Ishikawa (cell line): ENCODE data around the gene ZNF197.

ENCODE experiments used
- CEBPB ChIP-seq: IDR thresholded peaks from 2 replicates; pipeline ENCODE4 v1.6.1; 2012
- EP300 ChIP-seq: IDR thresholded peaks from 2 replicates; pipeline ENCODE4 v1.6.1; 2012; ENCODE audit warnings: borderline replicate concordance
- RAD21 ChIP-seq: IDR thresholded peaks from 2 replicates; pipeline ENCODE4 v1.6.1; 2012; ENCODE audit warnings: low read depth
- TAF1 ChIP-seq: IDR thresholded peaks from 2 replicates; pipeline ENCODE4 v1.6.1; 2012; ENCODE audit warnings: low read depth, mild to moderate bottlenecking
- YY1 ChIP-seq: IDR thresholded peaks from 2 replicates; pipeline ENCODE4 v1.6.1; 2012; ENCODE audit warnings: low read depth
- ZBTB7A ChIP-seq: IDR thresholded peaks from 2 replicates; pipeline ENCODE4 v1.6.1; 2012; ENCODE audit warnings: low read depth
- TF ChIP-seq, protein P1 (sequence below): IDR thresholded peaks from 2 replicates; pipeline ENCODE4 v1.6.1; 2012
- TF ChIP-seq, protein P2 (sequence below): IDR thresholded peaks from 2 replicates; pipeline ENCODE4 v1.6.1; 2012
- TF ChIP-seq, protein P3 (sequence below): IDR thresholded peaks from 2 replicates; pipeline ENCODE4 v1.6.1; 2012; ENCODE audit warnings: low read depth, mild to moderate bottlenecking

DNA sequence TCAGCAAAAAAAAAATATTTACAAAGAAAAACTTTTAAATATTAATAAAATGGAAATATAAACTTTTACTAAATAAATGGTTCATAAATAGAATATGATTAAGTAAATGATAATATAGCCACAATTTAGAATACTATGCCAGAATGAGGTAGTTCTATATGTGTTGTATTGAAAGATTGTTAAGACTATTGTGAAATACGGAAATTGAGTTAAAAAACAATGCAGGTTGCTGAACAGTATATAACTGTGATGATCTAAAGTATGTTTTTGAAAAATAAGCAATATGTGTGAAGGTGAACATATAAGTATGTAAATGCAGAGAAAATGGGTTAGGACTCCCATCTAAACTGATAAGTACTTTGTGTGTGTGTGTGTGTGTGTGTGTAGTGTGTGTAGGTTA, 24.9 kb downstream of the ZNF197 start:
- TF ChIP-seq YY1 (no peak), RAD21 (no peak), EP300 (no peak), ZBTB7A (no peak), CEBPB (no peak), TAF1 (no peak)
- TF ChIP-seq, protein P1, sequence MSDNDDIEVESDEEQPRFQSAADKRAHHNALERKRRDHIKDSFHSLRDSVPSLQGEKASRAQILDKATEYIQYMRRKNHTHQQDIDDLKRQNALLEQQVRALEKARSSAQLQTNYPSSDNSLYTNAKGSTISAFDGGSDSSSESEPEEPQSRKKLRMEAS: no peak
- TF ChIP-seq, protein P2, sequence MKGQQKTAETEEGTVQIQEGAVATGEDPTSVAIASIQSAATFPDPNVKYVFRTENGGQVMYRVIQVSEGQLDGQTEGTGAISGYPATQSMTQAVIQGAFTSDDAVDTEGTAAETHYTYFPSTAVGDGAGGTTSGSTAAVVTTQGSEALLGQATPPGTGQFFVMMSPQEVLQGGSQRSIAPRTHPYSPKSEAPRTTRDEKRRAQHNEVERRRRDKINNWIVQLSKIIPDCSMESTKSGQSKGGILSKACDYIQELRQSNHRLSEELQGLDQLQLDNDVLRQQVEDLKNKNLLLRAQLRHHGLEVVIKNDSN: no peak
- TF ChIP-seq, protein P3, sequence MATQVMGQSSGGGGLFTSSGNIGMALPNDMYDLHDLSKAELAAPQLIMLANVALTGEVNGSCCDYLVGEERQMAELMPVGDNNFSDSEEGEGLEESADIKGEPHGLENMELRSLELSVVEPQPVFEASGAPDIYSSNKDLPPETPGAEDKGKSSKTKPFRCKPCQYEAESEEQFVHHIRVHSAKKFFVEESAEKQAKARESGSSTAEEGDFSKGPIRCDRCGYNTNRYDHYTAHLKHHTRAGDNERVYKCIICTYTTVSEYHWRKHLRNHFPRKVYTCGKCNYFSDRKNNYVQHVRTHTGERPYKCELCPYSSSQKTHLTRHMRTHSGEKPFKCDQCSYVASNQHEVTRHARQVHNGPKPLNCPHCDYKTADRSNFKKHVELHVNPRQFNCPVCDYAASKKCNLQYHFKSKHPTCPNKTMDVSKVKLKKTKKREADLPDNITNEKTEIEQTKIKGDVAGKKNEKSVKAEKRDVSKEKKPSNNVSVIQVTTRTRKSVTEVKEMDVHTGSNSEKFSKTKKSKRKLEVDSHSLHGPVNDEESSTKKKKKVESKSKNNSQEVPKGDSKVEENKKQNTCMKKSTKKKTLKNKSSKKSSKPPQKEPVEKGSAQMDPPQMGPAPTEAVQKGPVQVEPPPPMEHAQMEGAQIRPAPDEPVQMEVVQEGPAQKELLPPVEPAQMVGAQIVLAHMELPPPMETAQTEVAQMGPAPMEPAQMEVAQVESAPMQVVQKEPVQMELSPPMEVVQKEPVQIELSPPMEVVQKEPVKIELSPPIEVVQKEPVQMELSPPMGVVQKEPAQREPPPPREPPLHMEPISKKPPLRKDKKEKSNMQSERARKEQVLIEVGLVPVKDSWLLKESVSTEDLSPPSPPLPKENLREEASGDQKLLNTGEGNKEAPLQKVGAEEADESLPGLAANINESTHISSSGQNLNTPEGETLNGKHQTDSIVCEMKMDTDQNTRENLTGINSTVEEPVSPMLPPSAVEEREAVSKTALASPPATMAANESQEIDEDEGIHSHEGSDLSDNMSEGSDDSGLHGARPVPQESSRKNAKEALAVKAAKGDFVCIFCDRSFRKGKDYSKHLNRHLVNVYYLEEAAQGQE: no peak
